ENCODE data around the gene HAGHL. TPM values are rescaled to one million over a fixed set of nuclear protein-coding genes. Genes with fewer than 3 reads are reported as not detected.

The HAGHL gene
- total RNA-seq, 2 donors from 2014 or later = 2.6 to 13.0 TPM

DNA sequence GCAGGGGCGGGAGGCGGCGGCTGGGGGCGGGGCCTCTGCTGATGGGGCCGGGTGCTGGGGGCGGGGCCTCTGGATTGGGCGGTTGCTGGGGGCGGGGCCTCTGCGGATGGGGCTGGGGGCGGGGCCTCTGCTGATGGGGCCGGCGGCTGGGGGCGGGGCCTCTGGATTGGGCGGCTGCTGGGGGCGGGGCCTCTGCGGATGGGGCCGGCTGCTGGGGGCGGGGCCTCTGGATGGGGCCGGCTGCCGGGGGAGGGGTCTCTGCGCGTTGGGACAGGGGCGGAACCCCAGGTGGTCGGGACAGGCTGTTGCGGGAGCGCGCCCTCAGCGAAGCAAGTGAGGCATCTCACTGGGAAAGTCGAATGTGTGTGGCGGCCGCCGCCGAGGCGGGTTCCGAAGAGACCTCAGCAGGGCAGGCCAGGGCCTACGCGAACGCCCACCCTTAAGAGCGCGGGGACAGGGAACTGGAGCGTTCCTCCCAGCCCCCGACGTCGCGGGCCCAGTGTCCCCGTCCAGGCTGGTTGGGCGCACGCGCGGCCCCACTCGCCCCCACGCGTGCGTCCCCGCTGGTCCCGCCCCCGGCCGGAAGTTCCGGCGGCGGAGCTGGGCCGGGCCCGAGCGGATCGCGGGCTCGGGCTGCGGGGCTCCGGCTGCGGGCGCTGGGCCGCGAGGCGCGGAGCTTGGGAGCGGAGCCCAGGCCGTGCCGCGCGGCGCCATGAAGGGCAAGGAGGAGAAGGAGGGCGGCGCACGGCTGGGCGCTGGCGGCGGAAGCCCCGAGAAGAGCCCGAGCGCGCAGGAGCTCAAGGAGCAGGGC, 46.9 kb upstream of the HAGHL start, which contains the start of gene STUB1:
TSS of gene STUB1 (plus strand) at position 597 of the 811 bp plus-strand sequence. CDS start at position 713, 116 bp downstream.
- Histone ChIP-seq H3K9ac (ENCODE audit: low read depth in 2 of 2, low read length in 2 of 2) (peak within 1 kb of the TSS; percentile 77 to 85), H3K36me3 (peaks cover 6% of the 10 kb centered on the region), H3K27ac (peak within 1 kb of the TSS; percentile 90), H3K4me3 (peak within 1 kb of the TSS; percentile 71), H3K9me3 (no peaks in the 10 kb centered on the region), H3K4me1 (peaks cover 41% of the 10 kb centered on the region), H3K27me3 (no peaks in the 10 kb centered on the region)
- DNase-seq = peak; percentile 90
- intact Hi-C loops (cut with DNase I) = no loop called here
- TF ChIP-seq, protein P1, sequence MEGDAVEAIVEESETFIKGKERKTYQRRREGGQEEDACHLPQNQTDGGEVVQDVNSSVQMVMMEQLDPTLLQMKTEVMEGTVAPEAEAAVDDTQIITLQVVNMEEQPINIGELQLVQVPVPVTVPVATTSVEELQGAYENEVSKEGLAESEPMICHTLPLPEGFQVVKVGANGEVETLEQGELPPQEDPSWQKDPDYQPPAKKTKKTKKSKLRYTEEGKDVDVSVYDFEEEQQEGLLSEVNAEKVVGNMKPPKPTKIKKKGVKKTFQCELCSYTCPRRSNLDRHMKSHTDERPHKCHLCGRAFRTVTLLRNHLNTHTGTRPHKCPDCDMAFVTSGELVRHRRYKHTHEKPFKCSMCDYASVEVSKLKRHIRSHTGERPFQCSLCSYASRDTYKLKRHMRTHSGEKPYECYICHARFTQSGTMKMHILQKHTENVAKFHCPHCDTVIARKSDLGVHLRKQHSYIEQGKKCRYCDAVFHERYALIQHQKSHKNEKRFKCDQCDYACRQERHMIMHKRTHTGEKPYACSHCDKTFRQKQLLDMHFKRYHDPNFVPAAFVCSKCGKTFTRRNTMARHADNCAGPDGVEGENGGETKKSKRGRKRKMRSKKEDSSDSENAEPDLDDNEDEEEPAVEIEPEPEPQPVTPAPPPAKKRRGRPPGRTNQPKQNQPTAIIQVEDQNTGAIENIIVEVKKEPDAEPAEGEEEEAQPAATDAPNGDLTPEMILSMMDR (IDR thresholded peaks at IDR 0.05) = no peak

DNA sequence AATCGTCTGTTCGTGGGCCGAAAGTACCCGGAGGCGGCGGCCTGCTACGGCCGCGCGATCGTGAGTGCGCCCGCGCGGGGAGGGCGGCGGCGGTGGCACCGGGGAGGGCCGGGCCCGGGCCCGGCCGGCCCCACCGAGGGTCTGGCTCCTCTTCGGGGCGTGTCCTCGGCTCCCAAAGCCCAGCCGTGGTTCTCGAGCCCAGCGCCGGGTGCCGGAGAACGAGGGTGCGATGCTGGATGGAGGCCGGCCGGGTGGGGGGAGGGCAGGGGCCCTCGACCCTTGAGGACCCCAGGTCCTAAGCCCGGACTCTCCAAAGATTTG, 46.3 kb upstream of the HAGHL start:
- Histone ChIP-seq H3K27me3 (no peaks in the 10 kb centered on the region), H3K4me1 (peaks cover 41% of the 10 kb centered on the region), H3K9ac (ENCODE audit: low read depth in 2 of 2, low read length in 2 of 2) (peak overlapping the region; percentile 77 to 85), H3K36me3 (peaks cover 6% of the 10 kb centered on the region), H3K4me3 (peak overlapping the region; percentile 71), H3K9me3 (no peaks in the 10 kb centered on the region), H3K27ac (peak overlapping the region; percentile 90)
- TF ChIP-seq, protein P1 (IDR thresholded peaks at IDR 0.05) = no peak
- intact Hi-C loops (cut with DNase I) = no loop called here
- no peak for DNase-seq

GRCh38 chr16:680967-681745, 45.8 kb upstream of the HAGHL start:
- Histone ChIP-seq H3K36me3 (peaks cover 6% of the 10 kb centered on the region), H3K4me1 (peaks cover 38% of the 10 kb centered on the region), H3K9ac (ENCODE audit: low read depth in 2 of 2, low read length in 2 of 2) (peak overlapping the region; percentile 77 to 85), H3K27me3 (no peaks in the 10 kb centered on the region), H3K9me3 (no peaks in the 10 kb centered on the region), H3K4me3 (peak overlapping the region; percentile 71), H3K27ac (peak overlapping the region; percentile 90)
- TF ChIP-seq, protein P1 (IDR thresholded peaks at IDR 0.05) = no peak
- peak; percentile 70 for DNase-seq
- intact Hi-C loops (cut with DNase I) = no loop called here

- Histone ChIP-seq H3K9me3 (no peaks in the 10 kb centered on the region), H3K27ac (no peak overlapping the region), H3K4me3 (no peak overlapping the region), H3K36me3 (peaks cover 6% of the 10 kb centered on the region), H3K9ac (ENCODE audit: low read depth in 2 of 2, low read length in 2 of 2) (peak overlapping the region in 1 of 2 donors; percentile 85), H3K4me1 (peaks cover 36% of the 10 kb centered on the region), H3K27me3 (no peaks in the 10 kb centered on the region)
- TF ChIP-seq, protein P1 (IDR thresholded peaks at IDR 0.05) = no peak
- DNase-seq = no peak
- intact Hi-C loops (cut with DNase I) = no loop called here
These were observed 45.0 kb upstream of the HAGHL start for GRCh38 chr16:681746-682427.
